Peyer's patch (tissue), 4 donors: Measurements from ENCODE around the gene ZFP36L2.
A peak's percentile ranks its signal among the peaks of the same experiment; 100 is the strongest.

Experiments
- POLR2A ChIP-seq, 2 donors: fragments of 450-650 bp; IDR thresholded peaks; one replicate each; pipeline ENCODE4 v1.5.1; 2017; ENCODE audit warnings: antibody characterized with exemption in 2 of 2, mild to moderate bottlenecking in 2 of 2, moderate library complexity in 2 of 2
- TF ChIP-seq, protein P1 (sequence below), 6 experiments: fragments of 450-650 bp in 4 of 6; fragments of 200-600 bp in 2 of 6; sonication (generic) in 1 of 6; IDR thresholded peaks; one replicate each; pipeline ENCODE4 v1.5.1; 2017 to 2019; ENCODE audit warnings: antibody characterized with exemption in 6 of 6, mild to moderate bottlenecking in 3 of 6, moderate library complexity in 1 of 6

DNA sequence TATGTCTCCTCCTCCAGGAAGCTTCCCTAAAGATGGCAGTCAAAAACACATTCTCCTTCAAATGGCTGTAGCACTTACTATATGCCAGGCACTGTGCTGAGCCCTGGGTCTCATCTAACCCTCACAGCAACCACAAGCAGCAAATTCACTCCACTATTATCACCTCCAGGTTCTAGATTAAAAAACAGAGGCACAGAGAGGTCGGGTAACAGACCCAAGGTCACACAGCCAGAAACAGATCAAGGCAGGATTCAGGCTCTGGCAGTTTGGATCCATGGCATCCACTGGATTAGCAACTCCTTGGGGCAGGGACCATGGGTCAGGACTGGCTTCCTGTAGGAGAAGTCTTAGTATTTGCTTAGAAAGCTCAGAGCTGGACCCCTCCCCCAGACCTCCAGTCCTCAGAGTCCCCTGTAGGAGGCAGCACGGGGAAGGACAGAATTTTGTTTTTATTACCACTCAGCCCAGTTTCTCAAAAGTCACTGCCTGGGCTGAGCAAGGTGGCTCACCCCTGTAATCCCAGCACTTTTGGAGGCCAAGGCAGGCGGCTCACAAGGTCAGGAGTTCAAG is 34.4 kb downstream of the ZFP36L2 start:
- TF ChIP-seq, protein P1, sequence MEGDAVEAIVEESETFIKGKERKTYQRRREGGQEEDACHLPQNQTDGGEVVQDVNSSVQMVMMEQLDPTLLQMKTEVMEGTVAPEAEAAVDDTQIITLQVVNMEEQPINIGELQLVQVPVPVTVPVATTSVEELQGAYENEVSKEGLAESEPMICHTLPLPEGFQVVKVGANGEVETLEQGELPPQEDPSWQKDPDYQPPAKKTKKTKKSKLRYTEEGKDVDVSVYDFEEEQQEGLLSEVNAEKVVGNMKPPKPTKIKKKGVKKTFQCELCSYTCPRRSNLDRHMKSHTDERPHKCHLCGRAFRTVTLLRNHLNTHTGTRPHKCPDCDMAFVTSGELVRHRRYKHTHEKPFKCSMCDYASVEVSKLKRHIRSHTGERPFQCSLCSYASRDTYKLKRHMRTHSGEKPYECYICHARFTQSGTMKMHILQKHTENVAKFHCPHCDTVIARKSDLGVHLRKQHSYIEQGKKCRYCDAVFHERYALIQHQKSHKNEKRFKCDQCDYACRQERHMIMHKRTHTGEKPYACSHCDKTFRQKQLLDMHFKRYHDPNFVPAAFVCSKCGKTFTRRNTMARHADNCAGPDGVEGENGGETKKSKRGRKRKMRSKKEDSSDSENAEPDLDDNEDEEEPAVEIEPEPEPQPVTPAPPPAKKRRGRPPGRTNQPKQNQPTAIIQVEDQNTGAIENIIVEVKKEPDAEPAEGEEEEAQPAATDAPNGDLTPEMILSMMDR (IDR thresholded peaks at IDR 0.05), result peak in 1 of 6 experiments; percentile 28
- no peak for TF ChIP-seq POLR2A (IDR thresholded peaks at IDR 0.05)
